Measurements from ENCODE around the gene L2HGDH. TPM values are rescaled to one million over a fixed set of nuclear protein-coding genes. Genes with fewer than 3 reads are reported as not detected.

Gene L2HGDH
- total RNA-seq, 3 donors from 2014 or later (not counting 1 experiment from before 2014, with no cell fraction given) = 4.2 to 5.6 (median 5.4) TPM

GRCh38 chr14:50237427-50237826 is 74.6 kb downstream of the L2HGDH start:
- Histone ChIP-seq H3K9me3 (ENCODE audit: control insufficient read depth, insufficient read depth, low read length) (no peaks in the 10 kb centered on the region), H3K4me1 (ENCODE audit: control insufficient read depth, insufficient read depth, low read length) (peaks cover under 1% of the 10 kb centered on the region), H3K36me3 (ENCODE audit: control insufficient read depth, insufficient read depth, low read length) (no peaks in the 10 kb centered on the region), H3K27ac (ENCODE audit: low read length) (no peak overlapping the region), H3K4me3 (ENCODE audit: low read length) (no peak overlapping the region), H3K27me3 (ENCODE audit: control insufficient read depth, insufficient read depth, low read length) (no peaks in the 10 kb centered on the region)
- H3K36me3 Mint-ChIP-seq = no peaks in the 10 kb centered on the region
- H3K27me3 Mint-ChIP-seq (ENCODE audit: low read depth in 2 of 2) = no peaks in the 10 kb centered on the region
- DNase-seq = no peak
- ATAC-seq = no peak
- H3K9me3 Mint-ChIP-seq = no peaks in the 10 kb centered on the region
- WGBS (ENCODE audit: insufficient coverage) = 19% methylated on average over 3 of the region's 3 CpGs
- H3K4me1 Mint-ChIP-seq = peaks cover under 1% of the 10 kb centered on the region in 2 donors
- intact Hi-C loops (cut with micrococcal nuclease) = no loop called here
- TF ChIP-seq, protein P1, sequence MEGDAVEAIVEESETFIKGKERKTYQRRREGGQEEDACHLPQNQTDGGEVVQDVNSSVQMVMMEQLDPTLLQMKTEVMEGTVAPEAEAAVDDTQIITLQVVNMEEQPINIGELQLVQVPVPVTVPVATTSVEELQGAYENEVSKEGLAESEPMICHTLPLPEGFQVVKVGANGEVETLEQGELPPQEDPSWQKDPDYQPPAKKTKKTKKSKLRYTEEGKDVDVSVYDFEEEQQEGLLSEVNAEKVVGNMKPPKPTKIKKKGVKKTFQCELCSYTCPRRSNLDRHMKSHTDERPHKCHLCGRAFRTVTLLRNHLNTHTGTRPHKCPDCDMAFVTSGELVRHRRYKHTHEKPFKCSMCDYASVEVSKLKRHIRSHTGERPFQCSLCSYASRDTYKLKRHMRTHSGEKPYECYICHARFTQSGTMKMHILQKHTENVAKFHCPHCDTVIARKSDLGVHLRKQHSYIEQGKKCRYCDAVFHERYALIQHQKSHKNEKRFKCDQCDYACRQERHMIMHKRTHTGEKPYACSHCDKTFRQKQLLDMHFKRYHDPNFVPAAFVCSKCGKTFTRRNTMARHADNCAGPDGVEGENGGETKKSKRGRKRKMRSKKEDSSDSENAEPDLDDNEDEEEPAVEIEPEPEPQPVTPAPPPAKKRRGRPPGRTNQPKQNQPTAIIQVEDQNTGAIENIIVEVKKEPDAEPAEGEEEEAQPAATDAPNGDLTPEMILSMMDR (IDR thresholded peaks at IDR 0.05) = no peak
- H3K27ac Mint-ChIP-seq = no peak overlapping the region
- H3K4me3 Mint-ChIP-seq = no peak overlapping the region

- intact Hi-C loops (cut with micrococcal nuclease) = loop anchor here (5.0 kb wide), 3 partner anchors 78 to 372 kb away; partner anchors contain the start of genes CDKL1, DMAC2L and L2HGDH
- no peaks in the 10 kb centered on the region for H3K9me3 Mint-ChIP-seq
- TF ChIP-seq, protein P1 (IDR thresholded peaks at IDR 0.05) = no peak
- Histone ChIP-seq H3K4me1 (ENCODE audit: control insufficient read depth, insufficient read depth, low read length) (peaks cover 14% of the 10 kb centered on the region), H3K36me3 (ENCODE audit: control insufficient read depth, insufficient read depth, low read length) (no peaks in the 10 kb centered on the region), H3K9me3 (ENCODE audit: control insufficient read depth, insufficient read depth, low read length) (no peaks in the 10 kb centered on the region), H3K27ac (ENCODE audit: low read length) (no peak overlapping the region), H3K4me3 (ENCODE audit: low read length) (no peak overlapping the region), H3K27me3 (ENCODE audit: control insufficient read depth, insufficient read depth, low read length) (no peaks in the 10 kb centered on the region)
- H3K27ac Mint-ChIP-seq = no peak overlapping the region
- no peaks in the 10 kb centered on the region for H3K36me3 Mint-ChIP-seq
- ATAC-seq = no peak
- peaks cover 20 to 25% of the 10 kb centered on the region in 2 donors for H3K4me1 Mint-ChIP-seq
- H3K4me3 Mint-ChIP-seq = peak overlapping the region; percentile 21
- no peaks in the 10 kb centered on the region for H3K27me3 Mint-ChIP-seq (ENCODE audit: low read depth in 2 of 2)
- WGBS (ENCODE audit: insufficient coverage) = 78% methylated on average over 4 of the region's 4 CpGs
- DNase-seq = peak in 1 of 2 donors; percentile 22
Measured at GRCh38 chr14:50233951-50234250, 78.1 kb downstream of the L2HGDH start.

DNA sequence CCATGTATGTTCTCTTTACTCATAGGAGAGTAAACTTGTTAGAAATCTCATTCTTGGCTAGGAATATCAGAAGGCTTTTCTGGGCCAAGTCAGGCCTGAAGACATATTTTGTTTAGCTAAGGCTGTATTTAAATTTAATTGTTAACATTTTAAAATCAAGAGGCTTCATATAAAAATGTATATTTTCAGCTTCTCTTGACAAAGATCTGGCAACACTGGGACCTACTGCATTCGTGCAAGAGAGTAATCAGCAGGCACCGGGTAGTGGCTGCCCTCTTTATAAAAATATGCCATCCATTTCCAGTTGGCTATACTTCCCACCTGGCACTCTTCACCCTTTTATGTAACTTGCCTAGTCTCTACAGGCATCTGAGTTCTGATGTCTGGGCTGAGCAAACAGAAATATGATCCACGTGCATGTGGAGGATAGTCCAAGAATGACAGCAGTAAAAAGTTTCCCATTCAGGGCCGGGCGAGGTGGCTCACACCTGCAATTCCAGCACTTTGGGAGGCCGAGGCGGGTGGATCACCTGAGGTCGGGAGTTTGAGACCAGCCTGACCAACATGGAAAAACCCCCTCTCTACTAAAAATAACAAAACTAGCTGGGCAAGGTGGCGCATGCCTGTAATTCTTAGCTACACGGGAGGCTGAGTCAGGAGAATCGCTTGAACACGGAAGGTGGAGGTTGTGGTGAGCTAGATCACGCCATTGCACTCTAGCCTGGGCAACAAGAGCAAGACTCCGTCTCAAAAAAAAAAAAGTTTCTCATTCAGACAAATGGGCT is 78.7 kb downstream of the L2HGDH start:
- WGBS (ENCODE audit: insufficient coverage) = 81% methylated on average over 14 of the region's 14 CpGs
- H3K36me3 Mint-ChIP-seq = no peaks in the 10 kb centered on the region
- H3K4me1 Mint-ChIP-seq = peaks cover 26 to 30% of the 10 kb centered on the region in 2 donors
- no peaks in the 10 kb centered on the region for H3K27me3 Mint-ChIP-seq (ENCODE audit: low read depth in 2 of 2)
- Histone ChIP-seq H3K27me3 (ENCODE audit: control insufficient read depth, insufficient read depth, low read length) (no peaks in the 10 kb centered on the region), H3K36me3 (ENCODE audit: control insufficient read depth, insufficient read depth, low read length) (no peaks in the 10 kb centered on the region), H3K4me1 (ENCODE audit: control insufficient read depth, insufficient read depth, low read length) (peaks cover 14% of the 10 kb centered on the region), H3K27ac (ENCODE audit: low read length) (no peak overlapping the region), H3K4me3 (ENCODE audit: low read length) (no peak overlapping the region), H3K9me3 (ENCODE audit: control insufficient read depth, insufficient read depth, low read length) (no peaks in the 10 kb centered on the region)
- no peaks in the 10 kb centered on the region for H3K9me3 Mint-ChIP-seq
- H3K27ac Mint-ChIP-seq = peak overlapping the region in 1 of 2 donors; percentile 96
- peak in 1 of 2 donors; percentile 34 for DNase-seq
- no peak for ATAC-seq
- TF ChIP-seq, protein P1 (IDR thresholded peaks at IDR 0.05) = no peak
- intact Hi-C loops (cut with micrococcal nuclease) = loop anchor here (5.0 kb wide), 3 partner anchors 79 to 371 kb away; partner anchors contain the start of genes CDKL1, DMAC2L and L2HGDH
- peak overlapping the region; percentile 73 for H3K4me3 Mint-ChIP-seq
